CD4-positive, alpha-beta T cell treated with Interleukin-21 for 1 hour (primary cell): ENCODE measurements around the gene TFB1M.
A peak's percentile ranks its signal among the peaks of the same experiment; 100 is the strongest.
"Not testable (repeated sequence)": the region's sequence is repeated elsewhere in the genome, so short reads cannot be mapped to it uniquely, and the experiment has no call there.

Source experiments
- DNase-seq: peaks from one replicate; pipeline ENCODE4 v3.0.0-alpha.2; 2020

The TFB1M gene

GRCh38 chr6:155232848-155233247 is 81.4 kb downstream of the TFB1M start:
- DNase-seq = no peak

GRCh38 chr6:155230975-155231374 is 83.3 kb downstream of the TFB1M start:
- not testable (repeated sequence) for DNase-seq

GRCh38 chr6:155228546-155229166 is 85.6 kb downstream of the TFB1M start:
- DNase-seq = no peak

- no peak for DNase-seq
Observed at GRCh38 chr6:155227046-155227445, 87.2 kb downstream of the TFB1M start.

- no peak for DNase-seq
Observed at GRCh38 chr6:155224618-155225017, 89.7 kb downstream of the TFB1M start.

GRCh38 chr6:155223646-155224451 is 90.4 kb downstream of the TFB1M start:
- DNase-seq = peak; percentile 57

- no peak for DNase-seq
Observed at GRCh38 chr6:155222506-155222905, 91.8 kb downstream of the TFB1M start.

- no peak for DNase-seq
Observed at GRCh38 chr6:155221086-155221485, 93.2 kb downstream of the TFB1M start.

GRCh38 chr6:155219858-155220301 is 94.4 kb downstream of the TFB1M start:
- DNase-seq = no peak

GRCh38 chr6:155219299-155219698 is 95.0 kb downstream of the TFB1M start:
- DNase-seq = no peak

GRCh38 chr6:155218711-155219110 is 95.6 kb downstream of the TFB1M start:
- DNase-seq = not testable (repeated sequence)

- no peak for DNase-seq
Observed at GRCh38 chr6:155216312-155217046, 97.8 kb downstream of the TFB1M start.

GRCh38 chr6:155215906-155216305 is 98.4 kb downstream of the TFB1M start:
- no peak for DNase-seq

GRCh38 chr6:155213611-155214372 is 100.5 kb downstream of the TFB1M start:
- no peak for DNase-seq

GRCh38 chr6:155212616-155213380 is 101.5 kb downstream of the TFB1M start:
- DNase-seq = no peak

GRCh38 chr6:155212106-155212505 is 102.2 kb downstream of the TFB1M start:
- no peak for DNase-seq

- DNase-seq = no peak
Observed at GRCh38 chr6:155207223-155207622, 107.1 kb downstream of the TFB1M start.
